Brain microvascular endothelial cell (primary cell): Measurements from ENCODE around the gene CNIH3.

ENCODE experiments used
- DNase-seq: peaks from one replicate; pipeline ENCODE4 v3.0.0-alpha.2; 2020
- H3K27ac ChIP-seq: fragments of 250-450 bp; sonication (Bioruptor Pico); 2 replicates; pipeline ENCODE4 v1.5.1; 2020; ENCODE audit warnings: mild to moderate bottlenecking, moderate library complexity
- H3K27me3 ChIP-seq: fragments of 250-450 bp; sonication (Bioruptor Pico); replicated peaks from 2 replicates; pipeline ENCODE4 v1.5.1; 2020; ENCODE audit warnings: mild to moderate bottlenecking
- H3K36me3 ChIP-seq: fragments of 250-450 bp; sonication (Bioruptor Pico); replicated peaks from 2 replicates; pipeline ENCODE4 v1.5.1; 2020; ENCODE audit warnings: mild to moderate bottlenecking
- H3K4me3 ChIP-seq: 2 replicates; pipeline ENCODE4 v1.5.1; 2011; ENCODE audit warnings: low read depth, mild to moderate bottlenecking, control low read depth, low read length, moderate library complexity
- in situ Hi-C: cut with HindIII; loops from 2 replicates; pipeline ENCODE4 v1.10.0; 2017; ENCODE audit warnings: low sequenced_read_pairs, low pct_ligation_motif_present
- TF ChIP-seq, protein P1 (sequence below): IDR thresholded peaks from 2 replicates; pipeline ENCODE4 v1.5.1; 2011; ENCODE audit warnings: low read depth, mild to moderate bottlenecking, moderate library complexity, low read length, control low read depth, inconsistent platforms; ENCODE audit errors: missing control alignments

Gene CNIH3

GRCh38 chr1:224637936-224638335 lies 21.8 kb downstream of the CNIH3 start:
- H3K27me3 ChIP-seq: no peaks in the 10 kb centered on the region
- no peaks in the 10 kb centered on the region for H3K36me3 ChIP-seq
- no peak for DNase-seq
- in situ Hi-C loops: no loop called here
- H3K4me3 ChIP-seq: no peak overlapping the region
- peak overlapping the region; percentile 39 for H3K27ac ChIP-seq
- TF ChIP-seq, protein P1, sequence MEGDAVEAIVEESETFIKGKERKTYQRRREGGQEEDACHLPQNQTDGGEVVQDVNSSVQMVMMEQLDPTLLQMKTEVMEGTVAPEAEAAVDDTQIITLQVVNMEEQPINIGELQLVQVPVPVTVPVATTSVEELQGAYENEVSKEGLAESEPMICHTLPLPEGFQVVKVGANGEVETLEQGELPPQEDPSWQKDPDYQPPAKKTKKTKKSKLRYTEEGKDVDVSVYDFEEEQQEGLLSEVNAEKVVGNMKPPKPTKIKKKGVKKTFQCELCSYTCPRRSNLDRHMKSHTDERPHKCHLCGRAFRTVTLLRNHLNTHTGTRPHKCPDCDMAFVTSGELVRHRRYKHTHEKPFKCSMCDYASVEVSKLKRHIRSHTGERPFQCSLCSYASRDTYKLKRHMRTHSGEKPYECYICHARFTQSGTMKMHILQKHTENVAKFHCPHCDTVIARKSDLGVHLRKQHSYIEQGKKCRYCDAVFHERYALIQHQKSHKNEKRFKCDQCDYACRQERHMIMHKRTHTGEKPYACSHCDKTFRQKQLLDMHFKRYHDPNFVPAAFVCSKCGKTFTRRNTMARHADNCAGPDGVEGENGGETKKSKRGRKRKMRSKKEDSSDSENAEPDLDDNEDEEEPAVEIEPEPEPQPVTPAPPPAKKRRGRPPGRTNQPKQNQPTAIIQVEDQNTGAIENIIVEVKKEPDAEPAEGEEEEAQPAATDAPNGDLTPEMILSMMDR: no peak

- Histone ChIP-seq H3K27ac (no peak overlapping the region), H3K36me3 (no peaks in the 10 kb centered on the region), H3K4me3 (no peak overlapping the region), H3K27me3 (no peaks in the 10 kb centered on the region)
- DNase-seq: no peak
- in situ Hi-C loops: no loop called here
- TF ChIP-seq, protein P1: no peak
Measured at GRCh38 chr1:224639426-224639975, 23.4 kb downstream of the CNIH3 start.

- Histone ChIP-seq H3K36me3 (no peaks in the 10 kb centered on the region), H3K27me3 (no peaks in the 10 kb centered on the region), H3K27ac (no peak overlapping the region), H3K4me3 (no peak overlapping the region)
- in situ Hi-C loops: no loop called here
- TF ChIP-seq, protein P1: no peak
- DNase-seq: no peak
Measured at GRCh38 chr1:224640018-224640417, 23.9 kb downstream of the CNIH3 start.

GRCh38 chr1:224640587-224640986 lies 24.5 kb downstream of the CNIH3 start:
- no peak for DNase-seq
- H3K27me3 ChIP-seq: no peaks in the 10 kb centered on the region
- in situ Hi-C loops: no loop called here
- TF ChIP-seq, protein P1: no peak
- no peak overlapping the region for H3K27ac ChIP-seq
- no peaks in the 10 kb centered on the region for H3K36me3 ChIP-seq
- no peak overlapping the region for H3K4me3 ChIP-seq

- DNase-seq: no peak
- H3K4me3 ChIP-seq: no peak overlapping the region
- TF ChIP-seq, protein P1: peak; percentile 31
- in situ Hi-C loops: no loop called here
- no peaks in the 10 kb centered on the region for H3K27me3 ChIP-seq
- no peaks in the 10 kb centered on the region for H3K36me3 ChIP-seq
- no peak overlapping the region for H3K27ac ChIP-seq
Measured at GRCh38 chr1:224641030-224641429, 24.9 kb downstream of the CNIH3 start.

DNA sequence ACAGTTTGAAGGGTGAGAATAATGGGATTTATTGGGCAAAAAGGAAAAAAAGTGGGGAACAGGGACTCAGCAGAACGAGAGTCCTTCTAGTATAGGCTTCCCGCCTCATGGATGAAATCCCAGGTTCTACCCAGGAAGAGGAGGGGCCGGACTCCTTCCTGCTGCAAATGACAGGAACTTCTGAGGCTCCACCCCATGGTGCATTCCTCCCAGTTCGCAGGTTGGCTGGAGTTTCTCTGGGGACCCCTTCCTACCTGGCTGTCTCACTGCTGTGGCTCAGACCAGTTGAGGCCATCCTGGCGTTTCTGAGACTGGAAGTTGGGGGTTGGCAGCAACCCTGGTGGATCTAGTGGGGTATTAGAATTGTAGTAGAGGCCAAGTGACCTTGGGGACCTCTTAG lies 27.5 kb downstream of the CNIH3 start:
- H3K27me3 ChIP-seq: no peaks in the 10 kb centered on the region
- in situ Hi-C loops: no loop called here
- H3K36me3 ChIP-seq: no peaks in the 10 kb centered on the region
- H3K27ac ChIP-seq: no peak overlapping the region
- no peak for DNase-seq
- TF ChIP-seq, protein P1: no peak
- no peak overlapping the region for H3K4me3 ChIP-seq
